SK-N-SH treated with all-trans-retinoic acid at 6 μM for 48 hours (cell line): ENCODE data around the gene C1orf198.

Experiments
- ATAC-seq: fragments of 200-7000 bp; cut with Tn5 transposase; 3 replicates; pipeline ENCODE4 v1.9.1; 2020; ENCODE audit warnings: mild to moderate bottlenecking, moderate library complexity
- ARNTL ChIP-seq: fragments of 450-650 bp; formaldehyde crosslinking; IDR thresholded peaks from 2 replicates; pipeline ENCODE4 v1.5.0; 2020; ENCODE audit warnings: low read depth, mild to moderate bottlenecking, moderate library complexity, borderline replicate concordance
- BACH2 ChIP-seq: fragments of 250-450 bp; sonication (Bioruptor Pico); IDR thresholded peaks from 2 replicates; pipeline ENCODE4 v1.9.0; 2021; ENCODE audit warnings: mild to moderate bottlenecking, borderline replicate concordance
- CREB5 ChIP-seq: fragments of 250-450 bp; sonication (Bioruptor Pico); IDR thresholded peaks from 2 replicates; pipeline ENCODE4 v1.5.1; 2020; ENCODE audit warnings: low read depth, mild to moderate bottlenecking, moderate library complexity
- CSDC2 ChIP-seq: fragments of 250-450 bp; sonication (Bioruptor Pico); IDR thresholded peaks from 2 replicates; pipeline ENCODE4 v1.5.0; 2020; ENCODE audit warnings: mild to moderate bottlenecking, moderate library complexity
- CSRNP3 ChIP-seq: fragments of 250-450 bp; sonication (Bioruptor Pico); IDR thresholded peaks from 2 replicates; pipeline ENCODE4 v1.5.1; 2021; ENCODE audit warnings: mild to moderate bottlenecking, moderate library complexity
- ESRRG ChIP-seq: fragments of 250-450 bp; sonication (Bioruptor Pico); IDR thresholded peaks from 2 replicates; pipeline ENCODE4 v1.6.1; 2021; ENCODE audit warnings: mild to moderate bottlenecking
- GLIS3 ChIP-seq: fragments of 250-450 bp; sonication (Bioruptor Pico); IDR thresholded peaks from 2 replicates; pipeline ENCODE4 v1.5.0; 2020; ENCODE audit warnings: mild to moderate bottlenecking, moderate library complexity
- ISL1 ChIP-seq: fragments of 250-450 bp; sonication (Bioruptor Pico); IDR thresholded peaks from 2 replicates; pipeline ENCODE4 v2.1.2; 2022; ENCODE audit warnings: mild to moderate bottlenecking, moderate library complexity
- OSR1 ChIP-seq: fragments of 250-450 bp; sonication (Bioruptor Pico); IDR thresholded peaks from 2 replicates; pipeline ENCODE4 v1.8.0; 2022; ENCODE audit warnings: moderate library complexity, mild to moderate bottlenecking, inconsistent platforms
- PATZ1 ChIP-seq: fragments of 250-450 bp; sonication (Bioruptor Pico); IDR thresholded peaks from 2 replicates; pipeline ENCODE4 v1.8.0; 2020; ENCODE audit warnings: mild to moderate bottlenecking, moderate library complexity, borderline replicate concordance
- POU6F1 ChIP-seq: fragments of 250-450 bp; sonication (Bioruptor Pico); IDR thresholded peaks from 2 replicates; pipeline ENCODE4 v1.8.0; 2021; ENCODE audit warnings: low read depth, mild to moderate bottlenecking, moderate library complexity, borderline replicate concordance
- RARB ChIP-seq: fragments of 250-450 bp; sonication (Bioruptor Pico); IDR thresholded peaks from 2 replicates; pipeline ENCODE4 v1.8.0; 2021; ENCODE audit warnings: mild to moderate bottlenecking, moderate library complexity
- SNAI2 ChIP-seq: fragments of 250-450 bp; sonication (Bioruptor Pico); IDR thresholded peaks from 2 replicates; pipeline ENCODE4 v1.5.0; 2020; ENCODE audit warnings: mild to moderate bottlenecking, moderate library complexity
- TCF4 ChIP-seq: fragments of 250-450 bp; sonication (Bioruptor Pico); IDR thresholded peaks from 2 replicates; pipeline ENCODE4 v1.8.0; 2021; ENCODE audit warnings: mild to moderate bottlenecking, moderate library complexity, borderline replicate concordance
- TOX ChIP-seq: fragments of 250-450 bp; sonication (Bioruptor Pico); IDR thresholded peaks from 2 replicates; pipeline ENCODE4 v1.8.0; 2021; ENCODE audit warnings: mild to moderate bottlenecking, moderate library complexity, borderline replicate concordance
- TSHZ2 ChIP-seq: fragments of 250-450 bp; sonication (Bioruptor Pico); IDR thresholded peaks from 2 replicates; pipeline ENCODE4 v1.5.0; 2020; ENCODE audit warnings: mild to moderate bottlenecking, moderate library complexity
- ZC3H10 ChIP-seq: fragments of 250-450 bp; sonication (Bioruptor Pico); IDR thresholded peaks from 2 replicates; pipeline ENCODE4 v1.5.1; 2021; ENCODE audit warnings: mild to moderate bottlenecking, moderate library complexity
- ZFP3 ChIP-seq: fragments of 250-450 bp; sonication (Bioruptor Pico); IDR thresholded peaks from 2 replicates; pipeline ENCODE4 v1.5.0; 2020; ENCODE audit warnings: mild to moderate bottlenecking, moderate library complexity
- ZFP30 ChIP-seq: fragments of 450-650 bp; formaldehyde crosslinking; IDR thresholded peaks from 2 replicates; pipeline ENCODE4 v1.5.0; 2022; ENCODE audit warnings: mild to moderate bottlenecking, moderate library complexity
- ZNF565 ChIP-seq: fragments of 450-650 bp; formaldehyde crosslinking; conservative IDR thresholded peaks from 2 replicates; pipeline ENCODE4 v1.5.0; 2020; ENCODE audit warnings: low read depth, mild to moderate bottlenecking, moderate library complexity
- ZNF70 ChIP-seq: fragments of 450-650 bp; formaldehyde crosslinking; IDR thresholded peaks from 2 replicates; pipeline ENCODE4 v1.5.0; 2020; ENCODE audit warnings: mild to moderate bottlenecking, moderate library complexity
- ZNF8 ChIP-seq: fragments of 450-650 bp; formaldehyde crosslinking; IDR thresholded peaks from 2 replicates; pipeline ENCODE4 v1.5.0; 2020; ENCODE audit warnings: mild to moderate bottlenecking, moderate library complexity

The C1orf198 gene

GRCh38 chr1:230854423-230854822 lies 13.9 kb downstream of the C1orf198 start (continued):
- TF ChIP-seq PATZ1 (CRISPR knock-in tag) (no peak), ZNF8 (CRISPR knock-in tag) (no peak), OSR1 (no peak), BACH2 (CRISPR knock-in tag) (no peak), ZNF70 (CRISPR knock-in tag) (no peak), POU6F1 (no peak), TCF4 (CRISPR knock-in tag) (no peak), TOX (CRISPR knock-in tag) (no peak), ESRRG (no peak), ZFP30 (no peak), ZNF565 (no peak), ISL1 (CRISPR knock-in tag) (no peak), SNAI2 (CRISPR knock-in tag) (no peak), CSDC2 (CRISPR knock-in tag) (no peak)

GRCh38 chr1:230853731-230854130 lies 14.6 kb downstream of the C1orf198 start:
- no peak for ATAC-seq
- no peak for TF ChIP-seq CSRNP3 (CRISPR knock-in tag)
- TF ChIP-seq SNAI2 (CRISPR knock-in tag) = no peak
- TF ChIP-seq ZNF565 = no peak
- TF ChIP-seq ESRRG = no peak
- no peak for TF ChIP-seq ZC3H10
- TF ChIP-seq TOX (CRISPR knock-in tag) = no peak
- no peak for TF ChIP-seq BACH2 (CRISPR knock-in tag)
- TF ChIP-seq ZNF70 (CRISPR knock-in tag) = no peak
- TF ChIP-seq, all 23 proteins: peak for 0

- ATAC-seq = no peak
- TF ChIP-seq TSHZ2 (no peak), TCF4 (CRISPR knock-in tag) (no peak), ARNTL (CRISPR knock-in tag) (no peak), CREB5 (CRISPR knock-in tag) (no peak), RARB (CRISPR knock-in tag) (no peak), ZFP3 (CRISPR knock-in tag) (no peak), ZNF8 (CRISPR knock-in tag) (no peak), OSR1 (no peak), ISL1 (CRISPR knock-in tag) (no peak), POU6F1 (no peak), ESRRG (no peak), GLIS3 (no peak), PATZ1 (CRISPR knock-in tag) (no peak), ZC3H10 (no peak), ZFP30 (no peak), ZNF565 (no peak), BACH2 (CRISPR knock-in tag) (no peak)
Observed at GRCh38 chr1:230852959-230853358, 15.4 kb downstream of the C1orf198 start.
